ENCODE results near the gene TCTA.

Gene TCTA

GRCh38 chr3:49410846-49411534, 1.2 kb upstream of the TCTA start:
- DNase-seq: no peak

GRCh38 chr3:49411535-49411967, 672 bp upstream of the TCTA start:
- peak; percentile 60 for DNase-seq

- no peak for DNase-seq
These were observed 562 bp downstream of the TCTA start for GRCh38 chr3:49412632-49413337.

GRCh38 chr3:49413338-49413734, 1.1 kb downstream of the TCTA start:
- DNase-seq: no peak

GRCh38 chr3:49414753-49415152, 2.5 kb downstream of the TCTA start:
- DNase-seq: no peak

- peak; percentile 81 for DNase-seq
These were observed 3.8 kb downstream of the TCTA start for GRCh38 chr3:49415931-49416601.

- no peak for DNase-seq
These were observed 4.6 kb downstream of the TCTA start for GRCh38 chr3:49416867-49417266.

- no peak for DNase-seq
These were observed 5.4 kb downstream of the TCTA start for GRCh38 chr3:49417516-49418120.

- DNase-seq: no peak
These were observed 9.7 kb downstream of the TCTA start for GRCh38 chr3:49421890-49422378.

- DNase-seq: no peak
These were observed 10.4 kb downstream of the TCTA start, which contains the start of gene AMT for GRCh38 chr3:49422379-49423248. AMT (minus strand) TSS chr3:49422473; CDS start chr3:49422450, 23 bp downstream.

GRCh38 chr3:49424816-49425215, 12.6 kb downstream of the TCTA start:
- DNase-seq: no peak

- DNase-seq: no peak
These were observed 15.4 kb downstream of the TCTA start for GRCh38 chr3:49427586-49427985.

GRCh38 chr3:49428752-49429080, 16.5 kb downstream of the TCTA start:
- DNase-seq: no peak

GRCh38 chr3:49434731-49435130, 22.5 kb downstream of the TCTA start:
- DNase-seq: no peak

GRCh38 chr3:49445391-49445790, 33.2 kb downstream of the TCTA start:
- DNase-seq: no peak

- no peak for DNase-seq
These were observed 41.4 kb downstream of the TCTA start for GRCh38 chr3:49453621-49454020.

- DNase-seq: no peak
These were observed 42.2 kb downstream of the TCTA start for GRCh38 chr3:49454458-49454857.

- no peak for DNase-seq
These were observed 42.9 kb downstream of the TCTA start for GRCh38 chr3:49454898-49455681.

GRCh38 chr3:49456466-49456865, 44.2 kb downstream of the TCTA start:
- no peak for DNase-seq

GRCh38 chr3:49460188-49460890, 48.1 kb downstream of the TCTA start:
- no peak for DNase-seq

- no peak for DNase-seq
These were observed 48.7 kb downstream of the TCTA start for GRCh38 chr3:49460956-49461355.

Measured in CD4-positive, alpha-beta T cell treated with Interleukin-15 for 1 hour (primary cell).